TTC549 (cell line): ENCODE results near the gene TBC1D1.

Experiments used
- FAIRE-seq: peaks from 2 replicates; lab custom pipeline; 2012; peaks lifted over from hg19 to GRCh38; lab: Jason Lieb, UNC

The TBC1D1 gene

DNA sequence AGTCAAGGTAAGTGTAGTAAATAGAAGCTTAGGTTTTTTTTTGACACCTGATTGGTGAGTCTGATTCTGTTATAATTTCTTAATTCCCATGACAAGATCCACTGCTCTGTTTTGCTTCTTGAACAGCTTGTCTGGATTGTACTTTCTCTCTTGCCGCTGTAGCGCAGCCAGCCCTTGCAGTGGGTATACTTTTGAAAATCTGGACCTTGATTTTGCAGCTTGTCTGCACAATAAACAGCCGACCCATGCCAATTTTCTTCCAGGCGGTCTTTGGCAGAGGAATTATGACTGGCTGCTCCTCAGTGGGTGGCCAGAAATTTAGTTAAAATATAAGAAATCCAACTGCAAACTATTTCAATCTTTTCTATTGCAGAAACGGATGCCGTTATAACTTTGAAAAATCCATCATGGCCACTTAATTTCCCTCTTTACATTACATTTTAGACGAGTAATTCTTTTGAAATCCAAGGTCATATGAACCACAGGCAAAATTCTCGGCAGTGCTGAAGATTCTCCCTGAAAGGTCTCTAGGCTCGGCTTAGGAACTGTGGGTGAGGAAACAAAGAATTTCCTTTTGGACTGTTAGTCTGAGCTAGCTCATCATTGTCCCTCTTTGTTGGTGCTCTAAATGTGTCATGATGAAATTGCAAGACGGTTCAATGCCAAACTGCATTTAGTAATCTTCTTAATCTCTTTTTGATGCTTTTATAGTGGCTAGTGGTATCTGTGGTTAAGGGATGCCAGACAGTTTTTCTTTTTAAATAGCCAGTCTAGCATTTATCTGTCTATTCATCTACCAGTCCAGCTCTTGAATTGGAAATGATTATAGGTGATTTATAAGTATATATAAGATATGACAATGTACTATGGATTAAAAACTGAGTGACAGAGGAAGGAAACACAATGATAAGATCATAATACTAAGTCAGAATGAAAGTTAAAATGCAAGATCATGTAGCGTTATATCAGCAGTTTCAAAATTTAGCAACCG lies 37.8 kb downstream of the TBC1D1 start:
- no peak for FAIRE-seq

DNA sequence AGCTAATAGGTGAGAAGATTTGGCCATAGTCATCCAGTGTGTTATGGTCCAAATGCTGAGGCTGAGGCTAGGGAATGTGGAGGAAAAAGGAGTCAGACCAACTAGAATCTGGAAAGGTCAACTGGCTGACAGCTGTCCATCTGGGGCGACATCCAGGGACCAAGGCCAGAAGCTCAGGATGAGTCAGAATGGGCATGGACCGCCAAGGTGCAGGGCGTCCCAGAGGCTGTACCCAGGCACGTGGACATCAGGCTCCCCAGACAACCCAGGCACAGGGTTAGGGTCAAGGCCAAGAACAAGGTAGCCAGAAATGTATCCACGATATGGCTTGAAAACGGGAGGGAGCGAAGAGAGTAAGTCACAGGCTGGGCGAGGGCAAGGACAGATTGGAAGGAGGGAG lies 43.2 kb downstream of the TBC1D1 start:
- FAIRE-seq = no peak

GRCh38 chr4:37934609-37935008 lies 43.7 kb downstream of the TBC1D1 start:
- FAIRE-seq = no peak

DNA sequence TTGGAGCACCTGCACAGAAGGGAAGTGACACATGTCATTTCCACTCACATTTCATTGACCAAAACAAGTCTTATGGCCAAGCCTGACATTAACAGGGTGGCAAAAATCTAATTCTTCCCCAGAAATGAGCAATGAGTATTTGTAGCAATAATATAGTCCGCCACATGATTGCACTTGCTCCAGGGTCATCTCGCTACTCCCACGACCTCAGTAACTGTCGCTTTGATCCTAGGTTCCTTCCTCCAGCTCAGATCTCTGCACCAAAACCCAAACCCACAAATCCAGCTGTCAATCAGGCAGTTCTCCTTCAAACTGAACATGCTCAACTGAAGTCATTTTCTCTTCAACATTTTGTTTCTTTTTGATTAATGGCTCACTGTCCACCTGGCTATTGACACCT lies 44.1 kb downstream of the TBC1D1 start:
- no peak for FAIRE-seq

DNA sequence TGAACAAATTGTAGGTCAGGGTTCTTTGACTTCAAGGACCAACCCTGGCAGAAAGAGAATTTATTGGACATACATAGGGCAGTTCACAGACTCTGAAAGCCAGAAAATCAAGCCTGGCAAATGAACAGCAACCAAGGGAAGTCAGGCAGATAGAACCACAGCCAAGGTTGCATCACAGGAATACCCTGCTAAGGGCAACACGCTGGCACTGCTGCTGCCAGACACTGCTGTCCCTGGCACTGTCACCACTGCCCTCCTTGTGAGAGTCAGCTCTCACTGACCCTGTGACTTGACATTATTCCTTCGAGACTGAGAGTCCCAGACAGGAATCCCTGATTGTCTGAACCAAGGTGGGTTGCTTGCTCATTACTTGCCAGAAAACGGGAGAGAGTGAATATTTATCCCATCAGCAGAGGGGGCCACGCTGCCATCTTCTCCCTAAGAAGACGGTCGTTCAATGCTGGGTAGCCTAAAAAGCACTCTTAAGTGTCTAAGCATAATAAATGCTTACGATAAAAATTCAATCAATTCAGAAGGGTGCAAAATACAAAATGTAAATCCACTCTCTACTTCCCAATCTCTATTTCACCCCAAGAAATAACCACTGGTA lies 46.1 kb downstream of the TBC1D1 start:
- FAIRE-seq = no peak

- no peak for FAIRE-seq
These were observed 47.3 kb downstream of the TBC1D1 start for GRCh38 chr4:37938208-37938607.

- no peak for FAIRE-seq
These were observed 55.8 kb downstream of the TBC1D1 start for GRCh38 chr4:37946503-37947179.

DNA sequence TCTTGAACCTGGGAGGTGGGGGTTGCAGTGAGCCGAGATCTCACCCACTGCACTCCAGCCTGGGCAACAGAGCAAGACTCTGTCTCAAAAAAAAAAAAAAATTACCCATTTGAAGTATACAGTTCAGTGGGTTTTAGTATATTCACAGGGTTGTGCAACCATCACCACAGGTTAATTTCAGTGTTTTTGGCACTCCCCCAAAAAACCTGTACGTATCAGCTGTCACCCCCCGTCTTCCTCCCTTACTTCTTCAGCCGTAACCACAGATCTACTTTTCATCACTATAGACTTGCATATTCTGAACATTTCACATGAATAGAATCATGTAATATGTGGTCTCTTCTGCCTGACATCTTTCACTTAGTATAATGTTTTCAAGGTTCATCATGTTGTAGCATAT lies 57.7 kb downstream of the TBC1D1 start:
- no peak for FAIRE-seq

DNA sequence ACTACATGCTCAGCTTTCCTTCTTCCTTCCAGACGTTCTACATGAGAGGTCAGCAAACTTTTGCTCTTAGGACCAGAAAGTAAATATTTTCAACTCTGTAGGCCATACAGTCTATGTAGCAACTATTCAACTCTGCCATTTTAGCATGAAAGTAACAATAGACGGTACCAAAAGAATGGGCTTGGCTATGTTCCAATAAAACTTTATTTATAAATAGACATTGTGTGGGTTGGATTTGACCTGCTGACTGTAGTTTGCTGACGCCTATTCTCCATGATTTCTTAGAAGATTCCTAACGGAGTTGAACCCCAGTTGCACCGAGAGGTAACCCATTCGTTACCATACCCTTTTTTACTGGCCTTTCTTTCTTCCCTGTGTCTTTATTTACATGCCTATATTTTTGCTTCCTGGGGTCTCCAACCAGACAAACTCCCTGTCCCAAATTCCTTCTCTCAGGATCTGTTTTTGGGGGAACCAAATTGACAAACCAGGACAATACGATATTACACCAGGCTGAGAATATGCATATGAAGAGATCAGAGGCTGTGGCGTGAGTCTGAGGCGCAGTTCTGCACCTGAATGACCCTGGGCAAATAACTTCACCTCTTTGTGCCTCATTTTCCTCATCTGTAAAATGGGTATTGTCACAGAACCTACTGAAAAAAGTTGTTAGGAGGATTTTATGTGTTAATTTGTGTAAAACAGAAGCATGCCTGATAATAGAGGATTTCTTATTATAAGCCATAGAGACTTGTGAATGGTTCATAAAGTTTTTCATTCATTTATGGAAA lies 58.9 kb downstream of the TBC1D1 start:
- FAIRE-seq = no peak

GRCh38 chr4:37951461-37952352 lies 60.8 kb downstream of the TBC1D1 start:
- FAIRE-seq = no peak

- FAIRE-seq = no peak
These were observed 62.3 kb downstream of the TBC1D1 start for GRCh38 chr4:37953156-37953555.

GRCh38 chr4:37953620-37954293 lies 62.9 kb downstream of the TBC1D1 start:
- no peak for FAIRE-seq

DNA sequence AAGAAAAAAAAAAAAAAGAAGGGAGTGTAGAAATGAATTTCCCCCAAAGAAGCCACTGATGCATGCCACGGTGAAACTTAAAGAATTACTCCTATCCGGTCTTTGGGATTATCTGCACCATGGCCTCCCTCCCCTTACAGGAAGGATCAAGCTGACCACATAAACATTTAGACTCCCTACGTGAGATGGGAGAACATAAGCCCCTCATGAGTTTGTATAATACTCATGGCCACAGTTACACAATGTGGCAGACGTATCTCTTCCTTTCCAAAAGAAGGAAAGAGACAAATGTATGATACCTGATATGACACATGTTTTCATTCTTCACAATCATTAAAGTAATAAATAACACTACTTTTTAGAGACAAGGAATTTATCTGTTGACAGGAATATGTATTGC lies 66.1 kb downstream of the TBC1D1 start:
- no peak for FAIRE-seq

DNA sequence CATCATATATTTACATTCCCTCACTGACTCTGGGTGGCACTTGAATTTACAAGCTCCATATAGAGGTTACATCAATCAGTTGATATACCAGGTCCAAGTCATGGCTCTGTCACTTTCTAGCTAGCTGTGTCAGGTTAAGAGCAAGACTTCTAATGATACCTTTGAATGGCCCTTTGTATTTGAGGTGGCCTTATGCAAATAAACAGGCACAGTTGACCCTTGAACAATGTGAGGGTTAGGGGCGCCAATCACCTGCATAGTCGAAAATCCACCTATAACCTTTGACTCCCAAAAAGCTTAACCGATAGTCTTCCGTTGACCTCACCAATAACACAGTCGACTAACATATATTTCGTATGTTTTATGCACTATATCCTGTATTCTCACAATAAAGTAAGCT lies 68.0 kb downstream of the TBC1D1 start:
- no peak for FAIRE-seq

DNA sequence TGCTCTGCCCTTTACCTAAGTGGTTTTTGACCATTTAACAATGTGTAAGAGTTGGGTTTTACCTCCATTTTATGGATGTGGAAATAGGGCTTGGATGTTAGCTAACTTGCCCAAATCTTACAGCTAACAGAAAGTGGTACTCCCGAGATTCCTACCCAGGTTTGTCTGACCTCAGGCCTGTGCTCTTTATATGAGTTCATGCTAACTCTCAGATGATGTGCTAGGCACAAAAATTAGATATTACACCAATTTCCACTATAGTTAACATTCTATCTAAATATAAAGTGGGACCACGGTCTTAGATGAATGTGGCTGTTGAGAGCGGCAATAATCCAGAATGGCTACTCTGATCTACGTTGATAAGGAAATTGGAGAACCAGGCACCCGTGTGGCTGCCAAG lies 69.2 kb downstream of the TBC1D1 start, which contains the start of gene PTTG2:
Gene PTTG2, plus strand, starts transcription at position 301 of the 400 bp plus-strand sequence. Its CDS starts 37 bp downstream, at position 338.
- no peak for FAIRE-seq

DNA sequence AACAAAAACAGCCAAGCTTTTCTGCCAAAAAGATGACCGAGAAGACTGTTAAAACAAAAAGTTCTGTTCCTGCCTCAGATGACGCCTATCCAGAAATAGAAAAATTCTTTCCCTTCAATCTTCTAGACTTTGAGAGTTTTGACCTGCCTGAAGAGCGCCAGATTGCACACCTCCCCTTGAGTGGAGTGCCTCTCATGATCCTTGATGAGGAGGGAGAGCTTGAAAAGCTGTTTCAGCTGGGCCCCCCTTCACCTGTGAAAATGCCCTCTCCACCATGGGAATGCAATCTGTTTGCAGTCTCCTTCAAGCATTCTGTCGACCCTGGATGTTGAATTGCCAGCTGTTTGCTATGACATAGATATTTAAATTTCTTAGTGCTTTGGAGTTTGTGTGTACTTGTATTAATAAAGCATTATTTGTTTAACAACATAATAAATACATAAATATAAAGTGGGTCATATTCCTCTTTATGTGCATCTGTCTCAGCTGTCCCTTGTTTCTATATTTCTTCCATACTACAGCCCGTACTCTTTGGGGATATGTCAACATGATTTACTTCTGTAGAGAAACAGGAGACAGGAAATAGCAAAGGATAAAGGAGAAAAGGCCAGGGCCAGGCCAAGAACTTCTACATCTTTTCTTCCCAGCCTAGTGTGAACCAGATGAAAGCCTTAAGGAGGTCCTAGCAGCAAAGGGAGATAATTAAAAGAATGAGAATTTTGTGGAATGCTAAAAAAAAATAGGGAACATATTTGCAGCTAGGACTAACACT lies 70.0 kb downstream of the TBC1D1 start:
- FAIRE-seq = no peak

GRCh38 chr4:37964734-37965457 lies 74.0 kb downstream of the TBC1D1 start:
- no peak for FAIRE-seq

GRCh38 chr4:37966044-37966443 lies 75.2 kb downstream of the TBC1D1 start:
- FAIRE-seq = no peak

DNA sequence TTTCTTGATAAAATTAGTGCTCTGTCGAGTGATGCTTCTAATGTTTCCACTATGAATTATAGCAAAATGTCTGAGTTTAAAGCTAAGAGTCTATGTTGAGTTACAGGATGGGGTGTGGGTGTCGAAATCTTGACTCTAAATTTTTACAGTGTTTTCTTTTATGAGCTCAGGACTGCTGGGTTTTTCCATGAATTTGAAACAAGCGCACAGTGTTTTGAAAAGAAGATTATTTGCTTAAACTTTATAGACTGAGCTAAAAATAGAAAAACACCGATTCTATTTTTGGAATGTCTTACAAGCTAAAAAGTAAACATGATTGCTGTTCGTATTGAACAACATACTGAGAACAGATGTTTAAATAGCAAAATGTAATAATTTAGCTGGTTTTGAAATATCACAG lies 76.9 kb downstream of the TBC1D1 start:
- no peak for FAIRE-seq
